ENCODE data around the gene BLNK. TPM values are rescaled to one million over a fixed set of nuclear protein-coding genes. Genes with fewer than 3 reads are reported as not detected.

The BLNK gene
- total and polyA plus RNA-seq, 2 donors (not counting 1 experiment from before 2014, with no cell fraction given) = 153 to 205 TPM

GRCh38 chr10:96188916-96189315 lies 82.5 kb downstream of the BLNK start:
- TF ChIP-seq CTCF (IDR thresholded peaks at IDR 0.05) (no peak), EZH2 (IDR thresholded peaks at IDR 0.05; ENCODE audit: borderline replicate concordance, insufficient read depth, low read depth, low read length, poor library complexity, severe bottlenecking) (no peak)
- H3K9ac ChIP-seq (ENCODE audit: low read length) = no peak overlapping the region
- H4K20me1 ChIP-seq (ENCODE audit: control insufficient read depth, insufficient read depth, low read length, poor library complexity, severe bottlenecking) = no peaks in the 10 kb centered on the region
- no peak overlapping the region for H3K27ac ChIP-seq (ENCODE audit: low read length in 2 of 2)
- no peak overlapping the region for H3K27ac Mint-ChIP-seq
- H3K9me3 Mint-ChIP-seq (ENCODE audit: insufficient read depth) = peaks cover 19% of the 10 kb centered on the region
- H3K36me3 ChIP-seq (replicated peaks in 1 of 2; ENCODE audit: control extremely low read depth in 1 of 2, control insufficient read depth in 1 of 2, extremely low read depth in 1 of 2, insufficient read depth in 2 of 2, low read length in 1 of 2) = peaks cover 21 to 40% of the 10 kb centered on the region in 2 experiments
- no peaks in the 10 kb centered on the region for H3K4me1 ChIP-seq (ENCODE audit: control insufficient read depth in 2 of 2, insufficient read depth in 2 of 2, low read length in 2 of 2)
- no peak overlapping the region for H3K4me3 Mint-ChIP-seq
- CTCF ChIA-PET = no interaction called here
- no peaks in the 10 kb centered on the region for H3K79me2 ChIP-seq (ENCODE audit: control insufficient read depth, insufficient read depth, low read length)
- H3K4me3 ChIP-seq (ENCODE audit: control extremely low read depth in 1 of 5, extremely low read depth in 1 of 5, insufficient read depth in 1 of 5, low read depth in 2 of 5, low read length in 4 of 5) = no peak overlapping the region
- POLR2A ChIA-PET = no interaction called here
- WGBS (ENCODE audit: insufficient coverage) = 100% methylated on average over 1 of the region's 1 CpG
- peaks cover 16 to 40% (median 26%) of the 10 kb centered on the region in 3 donors for H3K9me3 ChIP-seq (ENCODE audit: control extremely low read depth in 1 of 3, control insufficient read depth in 2 of 3, insufficient read depth in 1 of 3, low read length in 2 of 3)
- H3K27me3 ChIP-seq (replicated peaks in 1 of 4; ENCODE audit: control extremely low read depth in 1 of 4, control insufficient read depth in 3 of 4, insufficient read depth in 4 of 4, low read length in 3 of 4) = no peaks in the 10 kb centered on the region
- no peak overlapping the region for H2AFZ ChIP-seq (ENCODE audit: insufficient read depth, low read depth, low read length, poor library complexity, severe bottlenecking)
- H3K4me1 Mint-ChIP-seq = no peaks in the 10 kb centered on the region
- no peak overlapping the region for H3K4me2 ChIP-seq (replicated peaks; ENCODE audit: low read depth, low read length, poor library complexity, severe bottlenecking)
- no peaks in the 10 kb centered on the region for H3K27me3 Mint-ChIP-seq
- ATAC-seq (ENCODE audit: low read depth) (no peak), DNase-seq (no peak)
- intact Hi-C loops (cut with micrococcal nuclease) = no loop called here

- Mint-ChIP-seq H3K27ac (no peak overlapping the region), H3K27me3 (no peaks in the 10 kb centered on the region), H3K4me3 (no peak overlapping the region), H3K4me1 (no peaks in the 10 kb centered on the region), H3K9me3 (ENCODE audit: insufficient read depth) (peaks cover 24% of the 10 kb centered on the region)
- Histone ChIP-seq H3K9me3 (ENCODE audit: control extremely low read depth in 1 of 3, control insufficient read depth in 2 of 3, insufficient read depth in 1 of 3, low read length in 2 of 3) (peaks cover 17 to 40% (median 26%) of the 10 kb centered on the region in 3 donors), H3K9ac (ENCODE audit: low read length) (no peak overlapping the region), H3K4me2 (replicated peaks; ENCODE audit: low read depth, low read length, poor library complexity, severe bottlenecking) (no peak overlapping the region), H3K27me3 (replicated peaks in 1 of 4; ENCODE audit: control extremely low read depth in 1 of 4, control insufficient read depth in 3 of 4, insufficient read depth in 4 of 4, low read length in 3 of 4) (no peaks in the 10 kb centered on the region), H3K79me2 (ENCODE audit: control insufficient read depth, insufficient read depth, low read length) (no peaks in the 10 kb centered on the region), H4K20me1 (ENCODE audit: control insufficient read depth, insufficient read depth, low read length, poor library complexity, severe bottlenecking) (no peaks in the 10 kb centered on the region), H3K36me3 (replicated peaks in 1 of 2; ENCODE audit: control extremely low read depth in 1 of 2, control insufficient read depth in 1 of 2, extremely low read depth in 1 of 2, insufficient read depth in 2 of 2, low read length in 1 of 2) (peaks cover 21 to 35% of the 10 kb centered on the region in 2 experiments), H3K4me3 (ENCODE audit: control extremely low read depth in 1 of 5, extremely low read depth in 1 of 5, insufficient read depth in 1 of 5, low read depth in 2 of 5, low read length in 4 of 5) (no peak overlapping the region), H3K27ac (ENCODE audit: low read length in 2 of 2) (no peak overlapping the region), H3K4me1 (ENCODE audit: control insufficient read depth in 2 of 2, insufficient read depth in 2 of 2, low read length in 2 of 2) (no peaks in the 10 kb centered on the region), H2AFZ (ENCODE audit: insufficient read depth, low read depth, low read length, poor library complexity, severe bottlenecking) (no peak overlapping the region)
- ChIA-PET POLR2A (no interaction called here), CTCF (interaction anchor here (1.2 kb wide), 1 partner anchor 38 kb away, joined by 3 read pairs; no protein-coding TSS in a partner anchor)
- intact Hi-C loops (cut with micrococcal nuclease) = no loop called here
- DNase-seq (no peak), ATAC-seq (ENCODE audit: low read depth) (no peak)
- TF ChIP-seq CTCF (IDR thresholded peaks at IDR 0.05) (no peak), EZH2 (IDR thresholded peaks at IDR 0.05; ENCODE audit: borderline replicate concordance, insufficient read depth, low read depth, low read length, poor library complexity, severe bottlenecking) (no peak)
- 80% methylated on average over 1 of the region's 2 CpGs for WGBS (ENCODE audit: insufficient coverage)
Observed at GRCh38 chr10:96188421-96188820, 82.9 kb downstream of the BLNK start.

Measured in B cell (primary cell).